GM11168 (cell line): Measurements from ENCODE around the gene HSP90B1.

ENCODE experiments used
- in situ Hi-C: fragments of 300-500 bp; cut with MboI; formaldehyde crosslinking; loops from one replicate; pipeline ENCODE4 v1.12.0; 2022; ENCODE audit warnings: low sequenced_read_pairs; ENCODE audit not compliant: unreplicated experiment

The HSP90B1 gene

GRCh38 chr12:103928682-103929045 is 1.5 kb upstream of the HSP90B1 start:
- in situ Hi-C loops = no loop called here

GRCh38 chr12:103929046-103929783 is 995 bp upstream of the HSP90B1 start:
- in situ Hi-C loops = no loop called here

GRCh38 chr12:103929784-103930033 is 501 bp upstream of the HSP90B1 start:
- in situ Hi-C loops = loop anchor here (10.0 kb wide), 1 partner anchor 45 kb away; no protein-coding TSS in a partner anchor

- in situ Hi-C loops = loop anchor here (10.0 kb wide), 1 partner anchor 46 kb away; no protein-coding TSS in a partner anchor
Measured at GRCh38 chr12:103930787-103931735, 851 bp downstream of the HSP90B1 start.

- in situ Hi-C loops = loop anchor here (10.0 kb wide), 1 partner anchor 48 kb away; no protein-coding TSS in a partner anchor
Measured at GRCh38 chr12:103933237-103933636, 3.0 kb downstream of the HSP90B1 start.

GRCh38 chr12:103936679-103937078 is 6.5 kb downstream of the HSP90B1 start:
- in situ Hi-C loops = loop anchor here (10.0 kb wide), 1 partner anchor 52 kb away; no protein-coding TSS in a partner anchor

- in situ Hi-C loops = no loop called here
Measured at GRCh38 chr12:103944964-103945363, 14.8 kb downstream of the HSP90B1 start.

- in situ Hi-C loops = no loop called here
Measured at GRCh38 chr12:103947871-103948555, 17.8 kb downstream of the HSP90B1 start.

GRCh38 chr12:103948746-103949406 is 18.7 kb downstream of the HSP90B1 start:
- in situ Hi-C loops = no loop called here

GRCh38 chr12:103952497-103952896 is 22.3 kb downstream of the HSP90B1 start:
- in situ Hi-C loops = no loop called here

GRCh38 chr12:103955811-103956508 is 25.8 kb downstream of the HSP90B1 start:
- in situ Hi-C loops = no loop called here

- in situ Hi-C loops = no loop called here
Measured at GRCh38 chr12:103956509-103957027, 26.4 kb downstream of the HSP90B1 start.

- in situ Hi-C loops = no loop called here
Measured at GRCh38 chr12:103957865-103958388, 27.7 kb downstream of the HSP90B1 start.

- in situ Hi-C loops = no loop called here
Measured at GRCh38 chr12:103958621-103959020, 28.4 kb downstream of the HSP90B1 start.

GRCh38 chr12:103960616-103961227 is 30.5 kb downstream of the HSP90B1 start:
- in situ Hi-C loops = no loop called here

GRCh38 chr12:103962493-103962892 is 32.3 kb downstream of the HSP90B1 start:
- in situ Hi-C loops = no loop called here

- in situ Hi-C loops = no loop called here
Measured at GRCh38 chr12:103964805-103965204, 34.6 kb downstream of the HSP90B1 start.

GRCh38 chr12:103965255-103965589 is 35.0 kb downstream of the HSP90B1 start:
- in situ Hi-C loops = no loop called here
